IPS-18c (cell line): ENCODE data around the gene ESR1.

Source experiments
- H3K4me3 ChIP-seq: 2 replicates; pipeline ENCODE4 v1.7.0; 2013; ENCODE audit warnings: low read depth, mild to moderate bottlenecking, low read length, moderate library complexity; ENCODE audit not compliant: insufficient read depth
- H3K9me3 ChIP-seq: one replicate; pipeline ENCODE4 v1.6.1; 2013; ENCODE audit warnings: mild to moderate bottlenecking, low read length, moderate library complexity; ENCODE audit not compliant: control insufficient read depth, insufficient read depth

Gene ESR1

DNA sequence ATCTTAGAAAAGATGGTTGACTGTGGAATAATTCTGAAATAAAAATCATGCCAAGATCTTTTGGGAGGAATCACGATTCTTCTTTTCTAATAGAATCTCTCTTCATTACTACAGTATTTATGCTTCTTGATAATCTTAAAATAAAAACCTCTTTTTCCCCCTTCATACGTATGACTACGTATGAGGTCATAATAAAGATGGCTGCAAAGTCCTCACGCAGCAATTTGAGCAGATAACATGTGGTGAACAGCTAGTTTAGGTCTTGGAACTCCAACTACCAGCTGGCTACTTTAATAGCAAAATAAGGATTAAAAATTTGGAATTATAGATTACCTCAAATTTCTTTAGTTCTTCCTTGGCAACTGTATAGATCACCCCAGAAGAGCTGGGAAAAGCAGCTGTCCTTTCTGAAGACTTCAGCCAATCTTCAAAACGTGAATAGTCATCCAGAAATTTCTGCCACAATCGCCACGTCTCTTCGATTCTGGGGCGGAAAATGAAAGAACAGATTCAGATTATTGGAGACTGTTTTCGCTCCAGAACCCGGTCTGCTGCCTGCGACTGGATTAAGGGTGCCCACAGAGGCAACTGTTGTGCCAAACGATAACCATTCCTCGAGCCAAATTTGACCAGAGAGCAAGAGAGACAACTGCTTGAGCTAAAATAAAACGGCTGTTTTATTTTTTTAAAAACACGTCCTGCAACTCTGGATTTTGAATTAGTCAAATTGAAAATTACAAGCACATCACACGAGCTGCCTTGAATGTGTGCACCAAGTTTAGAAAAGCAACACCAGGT, 347.3 kb downstream of the ESR1 start:
- Histone ChIP-seq H3K9me3 (no peaks in the 10 kb centered on the region), H3K4me3 (no peak overlapping the region)

DNA sequence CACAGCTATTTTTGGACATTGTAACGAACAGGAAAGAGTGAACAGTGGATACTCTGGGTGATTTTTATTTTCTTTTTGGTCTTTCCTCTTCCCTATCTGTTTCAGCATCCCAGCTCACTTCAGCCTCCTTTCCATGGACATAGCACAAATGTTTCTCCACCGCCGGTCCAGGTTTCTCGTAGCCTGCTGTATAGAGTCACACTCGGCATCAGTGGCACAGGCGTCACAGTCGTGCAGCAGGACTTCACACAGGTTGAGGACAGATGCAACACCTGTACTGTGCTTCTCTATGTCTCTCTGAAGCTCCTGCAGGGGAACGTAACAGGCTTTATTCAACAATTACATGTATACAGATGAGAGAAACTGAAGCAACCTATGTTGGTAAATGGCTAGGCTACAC, 348.3 kb downstream of the ESR1 start:
- Histone ChIP-seq H3K9me3 (no peaks in the 10 kb centered on the region), H3K4me3 (no peak overlapping the region)

DNA sequence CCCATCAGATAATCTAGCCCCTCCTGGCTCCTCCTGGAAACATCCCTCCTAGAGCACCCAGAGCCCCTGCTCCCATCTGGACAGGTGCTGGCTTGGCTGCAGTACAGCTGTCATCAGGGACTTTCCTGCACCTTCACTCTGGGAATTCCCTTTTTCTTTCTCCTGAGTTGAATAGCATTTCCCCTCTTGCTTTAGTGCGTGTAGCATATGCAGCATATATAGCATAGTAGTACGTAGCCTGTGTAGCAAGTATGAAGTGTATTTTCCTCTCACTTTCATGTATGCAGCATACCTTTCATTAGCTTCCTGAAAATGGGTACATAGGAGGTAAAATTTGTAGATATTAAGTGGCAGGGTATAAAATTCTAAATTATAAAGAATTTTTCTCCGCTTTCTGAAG, 352.9 kb downstream of the ESR1 start:
- Histone ChIP-seq H3K4me3 (no peak overlapping the region), H3K9me3 (no peaks in the 10 kb centered on the region)

DNA sequence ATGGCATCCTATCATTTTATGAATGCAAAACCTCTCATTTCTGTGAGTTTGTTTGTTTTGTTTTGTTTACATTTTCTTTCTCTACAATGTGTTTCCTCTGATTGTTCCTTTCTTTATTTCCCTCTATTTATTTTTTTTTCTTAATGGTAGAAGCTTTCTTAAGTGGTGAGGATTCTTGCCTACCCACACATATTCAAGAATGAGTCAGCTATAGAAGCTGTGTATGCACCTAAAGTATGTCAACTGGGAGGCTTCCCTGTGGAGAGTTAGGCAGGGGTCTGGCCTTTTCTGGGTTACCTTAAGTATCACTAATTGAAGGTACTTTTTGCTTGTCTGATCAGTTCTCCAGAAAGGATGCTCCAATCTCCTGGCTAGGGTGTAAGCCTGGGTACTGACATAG, 354.0 kb downstream of the ESR1 start:
- Histone ChIP-seq H3K9me3 (no peaks in the 10 kb centered on the region), H3K4me3 (no peak overlapping the region)

DNA sequence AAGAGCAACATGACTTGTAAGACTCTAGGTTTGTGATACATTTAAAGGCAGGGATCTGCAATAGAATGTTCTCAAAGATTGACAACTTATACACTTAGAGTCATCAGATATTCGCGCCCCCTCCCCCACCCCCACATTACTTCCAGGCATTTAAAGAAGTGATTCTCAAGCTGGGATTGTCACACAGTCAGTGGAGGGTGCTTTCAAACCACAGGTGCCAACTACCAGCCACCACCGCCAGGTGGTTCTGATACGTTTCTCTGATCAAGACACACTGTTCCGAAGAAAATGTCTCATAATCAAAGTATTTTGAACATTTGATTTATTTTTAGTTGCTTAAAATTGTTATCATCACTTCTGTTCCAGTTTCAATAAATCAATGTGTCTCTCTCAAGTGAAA, 357.5 kb downstream of the ESR1 start:
- no peaks in the 10 kb centered on the region for H3K9me3 ChIP-seq

DNA sequence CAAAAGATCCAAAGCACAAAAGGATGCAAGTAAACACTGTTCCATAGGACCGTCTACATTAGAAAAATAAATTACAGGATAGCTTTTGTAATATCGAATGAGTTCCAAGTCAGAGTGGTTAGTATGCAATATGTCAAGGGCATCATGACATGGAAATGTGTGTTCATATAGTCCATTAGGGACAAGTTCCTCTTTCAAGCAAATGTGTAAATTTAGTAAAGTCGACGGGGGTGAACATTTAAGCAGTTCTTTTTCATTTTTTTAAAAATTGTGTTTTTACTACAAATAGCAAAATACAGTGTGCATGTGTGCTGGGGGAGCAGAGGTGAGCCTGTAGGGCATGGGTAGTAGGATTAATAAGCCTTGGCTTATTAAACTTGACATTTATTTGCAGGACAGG, 359.0 kb downstream of the ESR1 start:
- H3K4me3 ChIP-seq, result no peak overlapping the region
- no peaks in the 10 kb centered on the region for H3K9me3 ChIP-seq

More for the DNA sequence above, 357.5 kb downstream of the ESR1 start:
- H3K4me3 ChIP-seq, result no peak overlapping the region

DNA sequence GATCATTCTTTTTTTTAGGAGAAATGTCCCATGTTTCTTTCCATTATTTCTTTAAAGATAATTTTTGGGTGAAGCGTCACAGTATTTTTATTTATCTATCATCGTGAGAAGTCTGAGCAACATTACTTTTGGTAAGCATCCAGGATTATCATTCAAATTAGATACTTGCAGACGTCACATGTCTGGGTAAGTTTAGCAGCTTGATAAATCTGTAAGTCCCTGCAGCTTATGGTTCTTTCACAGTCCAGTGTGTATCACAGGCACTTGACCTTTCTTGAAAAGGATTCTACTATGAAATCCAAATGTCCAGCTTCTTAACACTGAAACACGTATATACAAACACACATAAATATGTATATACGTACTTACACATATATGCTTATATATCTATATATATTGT, 359.4 kb downstream of the ESR1 start:
- no peak overlapping the region for H3K4me3 ChIP-seq
- no peaks in the 10 kb centered on the region for H3K9me3 ChIP-seq

DNA sequence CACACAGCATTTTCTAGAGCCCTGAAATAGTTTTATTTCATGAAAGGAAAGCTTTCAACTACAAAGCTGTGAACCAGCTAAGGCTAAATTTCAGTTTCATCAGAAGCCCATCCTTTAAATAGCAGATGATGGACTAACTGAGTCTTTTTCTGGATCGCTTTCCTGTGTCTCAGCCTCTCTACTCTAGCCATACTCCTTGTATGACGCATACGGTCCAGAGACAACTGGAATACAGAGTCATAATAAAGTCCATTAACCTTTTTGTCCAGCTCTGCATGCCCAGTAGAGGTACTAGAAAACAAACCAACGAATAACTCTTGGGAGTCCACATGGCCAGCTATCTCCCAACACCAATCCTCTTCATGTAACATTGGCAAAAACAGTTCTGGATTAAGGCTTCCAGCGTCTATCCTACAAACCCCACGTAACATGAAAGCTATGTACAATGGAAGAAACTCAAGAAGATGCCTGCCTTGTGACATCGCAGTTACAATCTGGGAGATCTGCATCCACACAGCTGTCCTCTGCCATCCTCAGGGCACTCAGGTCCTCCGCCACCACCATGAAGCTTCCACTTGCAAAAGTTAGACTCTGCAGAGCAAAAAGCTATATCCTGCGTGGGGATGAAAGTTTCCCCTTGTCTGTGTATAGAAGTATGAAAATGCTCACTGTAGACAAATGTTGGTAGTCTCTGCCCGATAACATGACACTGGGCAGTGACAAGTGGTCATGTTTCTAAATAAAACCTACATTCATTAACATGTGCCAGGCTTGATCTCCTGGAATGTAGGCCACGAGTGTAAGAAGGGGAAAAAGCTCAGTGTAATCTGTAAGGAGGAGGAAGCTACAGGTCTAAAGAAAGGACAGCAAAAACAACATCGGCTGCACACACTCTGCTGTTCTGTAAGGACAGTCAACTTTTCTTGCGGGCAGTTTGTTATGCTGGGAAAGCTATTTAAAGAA, 360.4 kb downstream of the ESR1 start:
- no peak overlapping the region for H3K4me3 ChIP-seq
- H3K9me3 ChIP-seq, result no peaks in the 10 kb centered on the region

DNA sequence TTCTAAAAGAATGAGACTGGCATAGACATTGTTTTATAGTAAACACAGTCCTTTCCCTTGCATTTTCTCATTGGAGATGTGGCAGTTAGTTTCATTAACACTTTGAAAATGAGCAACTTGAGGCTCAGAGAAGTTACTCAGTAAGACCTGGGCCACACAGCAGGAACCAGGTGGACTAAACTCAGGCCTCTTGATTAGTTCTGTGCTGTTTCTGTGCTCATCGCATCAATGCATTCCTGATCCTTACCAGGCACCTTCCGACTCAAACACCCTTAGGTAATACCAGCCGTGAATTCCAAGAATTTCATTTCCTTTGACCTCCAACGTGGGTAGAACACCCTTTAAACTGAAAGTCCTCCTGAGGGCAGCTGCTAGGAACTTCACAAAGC, 362.8 kb downstream of the ESR1 start:
- H3K4me3 ChIP-seq, result no peak overlapping the region
- no peaks in the 10 kb centered on the region for H3K9me3 ChIP-seq

DNA sequence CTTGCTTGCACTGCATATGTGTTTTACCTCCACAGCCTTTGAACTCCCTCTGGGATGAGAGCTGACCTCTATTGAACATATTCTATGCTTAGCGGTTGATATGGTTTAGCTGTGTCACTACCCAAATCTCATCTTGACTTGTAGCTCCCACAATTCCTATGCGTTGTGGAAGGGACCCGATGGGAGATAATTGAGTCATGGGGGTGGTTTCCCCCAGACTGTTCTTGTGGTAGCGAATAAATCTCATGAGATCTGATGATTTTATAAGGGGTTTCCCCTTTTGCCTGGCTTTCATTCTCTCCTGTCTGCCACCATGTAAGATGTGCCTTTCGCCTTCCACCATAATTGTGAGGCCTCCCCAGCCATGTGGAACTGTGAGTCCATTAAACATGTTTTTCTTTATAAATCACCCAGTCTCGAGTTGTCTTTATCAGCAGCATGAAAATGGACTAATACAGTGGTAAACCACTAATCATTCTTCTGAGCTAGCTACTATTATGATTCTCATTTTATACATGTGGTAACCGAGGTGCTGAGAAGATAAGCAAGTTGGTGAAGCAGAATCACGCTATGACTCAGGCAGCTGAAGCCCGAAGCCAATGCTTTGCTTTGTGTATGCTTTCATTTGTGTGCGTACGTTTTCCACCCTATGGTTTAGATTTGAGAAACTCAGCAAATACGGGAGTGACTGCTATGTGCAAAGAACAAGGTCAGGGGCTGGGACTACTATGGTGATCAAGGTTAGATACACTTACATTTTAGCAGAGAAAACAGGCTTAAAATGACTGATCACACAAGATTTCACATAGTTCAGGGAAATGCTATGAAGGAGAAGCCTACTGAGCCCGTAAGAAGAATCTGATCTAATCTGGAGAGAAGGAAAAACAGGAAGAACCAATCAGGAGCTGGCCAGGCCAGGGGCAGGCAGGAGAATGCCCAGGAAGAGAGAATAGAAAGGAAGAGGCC, 363.5 kb downstream of the ESR1 start:
- Histone ChIP-seq H3K9me3 (no peaks in the 10 kb centered on the region), H3K4me3 (no peak overlapping the region)

DNA sequence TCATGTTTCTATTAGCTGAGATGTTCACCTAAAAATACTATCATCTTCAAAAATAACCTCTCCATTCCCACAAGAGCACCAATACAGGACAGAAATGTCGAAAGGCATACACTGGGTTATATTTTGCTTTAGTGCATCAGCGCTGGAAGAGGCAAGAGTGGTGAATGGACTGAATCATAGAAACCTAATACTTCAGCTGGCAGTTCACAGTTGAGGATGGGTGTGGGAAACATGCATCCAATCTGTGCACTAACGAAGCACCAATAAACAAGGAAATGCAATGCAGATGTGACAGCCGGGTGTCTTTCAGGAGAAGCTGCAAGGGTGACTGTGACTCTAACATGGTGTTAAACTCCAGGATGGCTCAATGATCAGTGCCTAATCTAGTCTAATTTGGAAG, 365.8 kb downstream of the ESR1 start:
- Histone ChIP-seq H3K4me3 (no peak overlapping the region), H3K9me3 (no peaks in the 10 kb centered on the region)

DNA sequence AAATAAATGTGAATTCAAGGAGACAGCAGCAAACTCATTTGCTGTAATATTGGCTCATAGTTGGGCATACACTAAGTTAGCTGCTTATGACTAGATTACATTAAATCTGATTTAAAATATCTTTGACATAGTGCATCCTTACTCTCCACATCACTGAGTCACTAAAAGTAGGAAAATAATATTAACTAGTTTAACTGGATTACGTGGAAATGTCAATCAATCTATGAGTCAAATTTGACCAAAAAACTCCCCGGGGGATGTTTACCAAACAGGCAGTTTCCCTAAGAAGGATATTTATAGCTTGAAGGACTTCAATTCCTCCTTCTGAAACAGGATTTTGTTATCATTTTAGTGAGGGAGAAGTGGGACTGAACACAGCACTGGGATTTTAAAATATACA, 366.5 kb downstream of the ESR1 start:
- no peaks in the 10 kb centered on the region for H3K9me3 ChIP-seq
- no peak overlapping the region for H3K4me3 ChIP-seq

DNA sequence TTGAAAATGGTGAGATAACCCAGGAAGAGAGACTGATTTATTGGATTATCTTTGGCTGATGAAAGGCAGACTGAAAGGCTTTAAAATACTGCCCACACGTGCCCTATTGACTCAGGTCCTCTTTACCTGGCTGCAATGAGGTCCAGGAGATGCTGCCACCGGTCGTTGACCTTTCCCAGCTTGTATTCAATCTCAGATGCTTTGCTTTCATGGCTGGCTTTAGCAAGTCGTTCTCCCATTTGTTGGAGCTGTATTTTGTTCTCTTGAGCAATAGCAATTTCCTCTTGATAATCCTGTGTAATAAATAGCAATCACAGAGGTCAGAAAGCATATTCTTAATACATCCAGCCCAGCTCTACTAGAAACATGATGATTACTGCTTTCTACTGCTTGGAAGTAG, 368.8 kb downstream of the ESR1 start:
- Histone ChIP-seq H3K4me3 (no peak overlapping the region), H3K9me3 (no peaks in the 10 kb centered on the region)
